GM11168 (cell line): ENCODE measurements around the gene DIS3L.

ENCODE experiments used
- in situ Hi-C: fragments of 300-500 bp; cut with MboI; formaldehyde crosslinking; loops from one replicate; pipeline ENCODE4 v1.12.0; 2022; ENCODE audit warnings: low sequenced_read_pairs; ENCODE audit not compliant: unreplicated experiment

DIS3L gene

DNA sequence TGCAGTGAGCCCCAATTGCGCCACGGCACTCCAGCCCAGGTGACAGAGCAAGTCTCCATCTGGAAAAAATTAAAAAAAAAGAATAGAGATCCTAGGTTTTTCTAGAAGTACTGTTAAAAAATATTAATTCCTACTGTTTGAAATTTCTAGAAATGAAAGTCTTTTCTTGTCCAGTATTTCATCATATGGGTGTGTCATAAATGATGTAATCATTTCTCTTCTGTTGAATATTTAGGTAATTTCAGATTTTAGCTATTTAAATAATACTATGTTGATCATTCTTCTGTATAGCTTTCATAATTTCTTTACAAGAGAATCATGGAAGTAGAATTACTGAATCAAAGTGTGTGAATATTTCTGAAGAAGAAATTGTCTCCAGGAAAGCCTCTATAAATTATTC, 88.0 kb downstream of the DIS3L start:
- in situ Hi-C loops, result loop anchor here (25.0 kb wide), 1 partner anchor 106 kb away; the partner anchor contains the start of gene SNAPC5
